Tibial nerve (tissue), 4 donors: Measurements from ENCODE around the gene ZNF516.

Source experiments
- EP300 ChIP-seq, 2 donors: sonication (generic); formaldehyde crosslinking; IDR thresholded peaks; one replicate each; pipeline ENCODE4 v1.6.1; 2017; ENCODE audit warnings: antibody characterized with exemption in 2 of 2, mild to moderate bottlenecking in 1 of 2
- POLR2A ChIP-seq, 2 donors: fragments of 450-650 bp; IDR thresholded peaks; one replicate each; pipeline ENCODE4 v1.6.1; 2017; ENCODE audit warnings: antibody characterized with exemption in 2 of 2, mild to moderate bottlenecking in 2 of 2, moderate library complexity in 2 of 2
- TF ChIP-seq, protein P1 (sequence below), 5 experiments: fragments of 200-600 bp in 3 of 5; fragments of 450-650 bp in 2 of 5; sonication (generic) in 3 of 5; IDR thresholded peaks; one replicate each; pipeline ENCODE4 v1.5.1; 2016 to 2019; ENCODE audit warnings: antibody characterized with exemption in 5 of 5, mild to moderate bottlenecking in 3 of 5, moderate library complexity in 2 of 5

DNA sequence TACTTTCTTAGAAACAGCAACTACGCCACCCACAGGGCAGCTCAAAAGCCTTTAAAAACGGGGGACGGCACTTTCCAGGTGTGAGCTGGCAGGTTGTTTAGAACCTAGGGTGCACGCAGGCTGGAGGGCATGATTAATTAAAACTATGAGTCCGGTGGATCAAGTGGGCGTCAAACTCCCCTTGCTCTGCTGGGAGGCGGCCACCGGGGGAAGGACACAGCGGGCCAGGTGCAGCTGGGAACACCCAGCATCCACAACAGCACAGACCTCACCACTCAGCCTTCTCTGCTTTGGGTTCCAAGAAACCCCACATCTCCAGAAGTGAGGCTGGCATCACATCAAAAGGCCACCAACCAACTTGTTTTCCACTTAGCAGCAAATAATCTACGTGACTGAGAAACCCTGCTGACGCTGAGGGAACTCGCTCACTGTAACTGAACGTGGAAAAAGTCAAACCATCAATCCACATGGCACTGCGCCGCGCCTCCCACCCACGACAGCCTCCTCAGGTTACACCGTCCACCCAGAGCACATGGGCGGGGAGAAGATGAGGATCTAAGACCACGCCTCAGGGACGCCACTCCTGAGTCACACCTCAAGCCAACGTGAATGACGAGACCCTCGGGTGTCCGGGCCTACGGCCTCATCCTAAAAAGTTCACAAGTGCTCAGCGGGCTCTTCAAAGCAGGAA, 118.2 kb downstream of the ZNF516 start:
- TF ChIP-seq, protein P1, sequence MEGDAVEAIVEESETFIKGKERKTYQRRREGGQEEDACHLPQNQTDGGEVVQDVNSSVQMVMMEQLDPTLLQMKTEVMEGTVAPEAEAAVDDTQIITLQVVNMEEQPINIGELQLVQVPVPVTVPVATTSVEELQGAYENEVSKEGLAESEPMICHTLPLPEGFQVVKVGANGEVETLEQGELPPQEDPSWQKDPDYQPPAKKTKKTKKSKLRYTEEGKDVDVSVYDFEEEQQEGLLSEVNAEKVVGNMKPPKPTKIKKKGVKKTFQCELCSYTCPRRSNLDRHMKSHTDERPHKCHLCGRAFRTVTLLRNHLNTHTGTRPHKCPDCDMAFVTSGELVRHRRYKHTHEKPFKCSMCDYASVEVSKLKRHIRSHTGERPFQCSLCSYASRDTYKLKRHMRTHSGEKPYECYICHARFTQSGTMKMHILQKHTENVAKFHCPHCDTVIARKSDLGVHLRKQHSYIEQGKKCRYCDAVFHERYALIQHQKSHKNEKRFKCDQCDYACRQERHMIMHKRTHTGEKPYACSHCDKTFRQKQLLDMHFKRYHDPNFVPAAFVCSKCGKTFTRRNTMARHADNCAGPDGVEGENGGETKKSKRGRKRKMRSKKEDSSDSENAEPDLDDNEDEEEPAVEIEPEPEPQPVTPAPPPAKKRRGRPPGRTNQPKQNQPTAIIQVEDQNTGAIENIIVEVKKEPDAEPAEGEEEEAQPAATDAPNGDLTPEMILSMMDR (IDR thresholded peaks at IDR 0.05): no peak
- no peak for TF ChIP-seq EP300 (IDR thresholded peaks at IDR 0.05)
- no peak for TF ChIP-seq POLR2A (IDR thresholded peaks at IDR 0.05)
